Activated CD4-positive, alpha-beta T cell treated with anti-CD3 and anti-CD28 coated beads, Interleukin-2, amount 50 U/mL, for 48 hours (primary cell): ENCODE data around the gene DMD.

Experiments
- DNase-seq, 2 experiments: peaks; one replicate each; pipeline ENCODE4 v3.0.0-alpha.2; 2020

DMD gene

GRCh38 chrX:31555506-31555905 is 1655.8 kb downstream of the DMD start:
- no peak for DNase-seq

- no peak for DNase-seq
These were observed 1659.4 kb downstream of the DMD start for GRCh38 chrX:31551913-31552312.

- DNase-seq: no peak
These were observed 1661.2 kb downstream of the DMD start for GRCh38 chrX:31550158-31550557.

- no peak for DNase-seq
These were observed 1663.5 kb downstream of the DMD start for GRCh38 chrX:31547816-31548215.

- no peak for DNase-seq
These were observed 1663.9 kb downstream of the DMD start for GRCh38 chrX:31547416-31547815.

GRCh38 chrX:31546126-31546525 is 1665.2 kb downstream of the DMD start:
- no peak for DNase-seq

GRCh38 chrX:31545726-31546125 is 1665.6 kb downstream of the DMD start:
- DNase-seq: no peak

GRCh38 chrX:31545191-31545590 is 1666.2 kb downstream of the DMD start:
- no peak for DNase-seq

- DNase-seq: no peak
These were observed 1667.7 kb downstream of the DMD start for GRCh38 chrX:31543634-31544033.

GRCh38 chrX:31542566-31542965 is 1668.8 kb downstream of the DMD start:
- DNase-seq: no peak

GRCh38 chrX:31540313-31540712 is 1671.0 kb downstream of the DMD start:
- DNase-seq: no peak

- DNase-seq: no peak
These were observed 1683.8 kb downstream of the DMD start for GRCh38 chrX:31527455-31528126.

- no peak for DNase-seq
These were observed 1687.3 kb downstream of the DMD start for GRCh38 chrX:31523884-31524536.

- DNase-seq: no peak
These were observed 1688.6 kb downstream of the DMD start for GRCh38 chrX:31522760-31523159.

- no peak for DNase-seq
These were observed 1689.4 kb downstream of the DMD start for GRCh38 chrX:31521941-31522340.

GRCh38 chrX:31516527-31516926 is 1694.8 kb downstream of the DMD start:
- DNase-seq: no peak

GRCh38 chrX:31508338-31508737 is 1703.0 kb downstream of the DMD start:
- DNase-seq: no peak

- DNase-seq: no peak
These were observed 1704.4 kb downstream of the DMD start for GRCh38 chrX:31506928-31507327.

- DNase-seq: no peak
These were observed 1705.0 kb downstream of the DMD start for GRCh38 chrX:31506360-31506759.

- DNase-seq: no peak
These were observed 1710.4 kb downstream of the DMD start for GRCh38 chrX:31500921-31501320.

- DNase-seq: no peak
These were observed 1712.2 kb downstream of the DMD start for GRCh38 chrX:31499109-31499508.

- DNase-seq: no peak
These were observed 1714.3 kb downstream of the DMD start for GRCh38 chrX:31497086-31497485.

- DNase-seq: no peak
These were observed 1723.4 kb downstream of the DMD start for GRCh38 chrX:31487951-31488350.

GRCh38 chrX:31483336-31483735 is 1728.0 kb downstream of the DMD start:
- DNase-seq: no peak

GRCh38 chrX:31480696-31481095 is 1730.7 kb downstream of the DMD start:
- no peak for DNase-seq
